ENCODE results near the gene MCF2L.

- TF ChIP-seq, protein P1, sequence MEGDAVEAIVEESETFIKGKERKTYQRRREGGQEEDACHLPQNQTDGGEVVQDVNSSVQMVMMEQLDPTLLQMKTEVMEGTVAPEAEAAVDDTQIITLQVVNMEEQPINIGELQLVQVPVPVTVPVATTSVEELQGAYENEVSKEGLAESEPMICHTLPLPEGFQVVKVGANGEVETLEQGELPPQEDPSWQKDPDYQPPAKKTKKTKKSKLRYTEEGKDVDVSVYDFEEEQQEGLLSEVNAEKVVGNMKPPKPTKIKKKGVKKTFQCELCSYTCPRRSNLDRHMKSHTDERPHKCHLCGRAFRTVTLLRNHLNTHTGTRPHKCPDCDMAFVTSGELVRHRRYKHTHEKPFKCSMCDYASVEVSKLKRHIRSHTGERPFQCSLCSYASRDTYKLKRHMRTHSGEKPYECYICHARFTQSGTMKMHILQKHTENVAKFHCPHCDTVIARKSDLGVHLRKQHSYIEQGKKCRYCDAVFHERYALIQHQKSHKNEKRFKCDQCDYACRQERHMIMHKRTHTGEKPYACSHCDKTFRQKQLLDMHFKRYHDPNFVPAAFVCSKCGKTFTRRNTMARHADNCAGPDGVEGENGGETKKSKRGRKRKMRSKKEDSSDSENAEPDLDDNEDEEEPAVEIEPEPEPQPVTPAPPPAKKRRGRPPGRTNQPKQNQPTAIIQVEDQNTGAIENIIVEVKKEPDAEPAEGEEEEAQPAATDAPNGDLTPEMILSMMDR (IDR thresholded peaks at IDR 0.05; ENCODE audit: insufficient read depth, low read length): no peak
- TF ChIP-seq POLR2AphosphoS5 (IDR thresholded peaks at IDR 0.05; ENCODE audit: low read depth) (no peak), GABPA (IDR thresholded peaks at IDR 0.05; ENCODE audit: low read depth) (no peak)
Observed at GRCh38 chr13:112996671-112997091, 27.7 kb downstream of the MCF2L start.

All from HL-60 (cell line).